Epithelial cell of esophagus (primary cell): Measurements from ENCODE around the gene DGKI.

Experiments
- DNase-seq: peaks from one replicate; pipeline ENCODE4 v3.0.0; 2010; ENCODE audit warnings: low read depth
- H3K4me3 ChIP-seq: 2 replicates; pipeline ENCODE4 v1.5.1; 2011; ENCODE audit warnings: mild to moderate bottlenecking, low read length, control low read depth
- CTCF ChIP-seq: IDR thresholded peaks from 2 replicates; pipeline ENCODE4 v1.5.1; 2011; ENCODE audit warnings: low read depth, mild to moderate bottlenecking, low read length, control low read depth, inconsistent platforms; ENCODE audit not compliant: insufficient read depth; ENCODE audit errors: missing control alignments

The DGKI gene

GRCh38 chr7:137519181-137519691, 327.5 kb downstream of the DGKI start:
- H3K4me3 ChIP-seq, result no peak overlapping the region
- no peak for TF ChIP-seq CTCF
- DNase-seq, result no peak

- no peak overlapping the region for H3K4me3 ChIP-seq
- no peak for TF ChIP-seq CTCF
Measured at GRCh38 chr7:137513091-137513490, 333.7 kb downstream of the DGKI start.

GRCh38 chr7:137507096-137507495, 339.7 kb downstream of the DGKI start:
- DNase-seq, result no peak
- TF ChIP-seq CTCF, result no peak
- no peak overlapping the region for H3K4me3 ChIP-seq

More at GRCh38 chr7:137513091-137513490, 333.7 kb downstream of the DGKI start:
- DNase-seq, result no peak

- DNase-seq, result no peak
- TF ChIP-seq CTCF, result no peak
- H3K4me3 ChIP-seq, result no peak overlapping the region
Measured at GRCh38 chr7:137506031-137506430, 340.7 kb downstream of the DGKI start.

GRCh38 chr7:137501562-137501961, 345.2 kb downstream of the DGKI start:
- no peak for DNase-seq
- H3K4me3 ChIP-seq, result no peak overlapping the region
- TF ChIP-seq CTCF, result no peak

GRCh38 chr7:137492889-137493288, 353.9 kb downstream of the DGKI start:
- TF ChIP-seq CTCF, result no peak
- no peak for DNase-seq

GRCh38 chr7:137489880-137490279, 356.9 kb downstream of the DGKI start:
- no peak overlapping the region for H3K4me3 ChIP-seq
- TF ChIP-seq CTCF, result no peak
- DNase-seq, result no peak

More at GRCh38 chr7:137492889-137493288, 353.9 kb downstream of the DGKI start:
- H3K4me3 ChIP-seq, result no peak overlapping the region
